HG03039 (cell line): ENCODE measurements around the gene MYLK4.

ENCODE experiments used
- ATAC-seq: cut with Tn5 transposase; IDR thresholded peaks from one replicate; pipeline ENCODE4 v1.9.1; 2021; ENCODE audit warnings: mild to moderate bottlenecking, moderate library complexity; ENCODE audit not compliant: unreplicated experiment

Gene MYLK4

DNA sequence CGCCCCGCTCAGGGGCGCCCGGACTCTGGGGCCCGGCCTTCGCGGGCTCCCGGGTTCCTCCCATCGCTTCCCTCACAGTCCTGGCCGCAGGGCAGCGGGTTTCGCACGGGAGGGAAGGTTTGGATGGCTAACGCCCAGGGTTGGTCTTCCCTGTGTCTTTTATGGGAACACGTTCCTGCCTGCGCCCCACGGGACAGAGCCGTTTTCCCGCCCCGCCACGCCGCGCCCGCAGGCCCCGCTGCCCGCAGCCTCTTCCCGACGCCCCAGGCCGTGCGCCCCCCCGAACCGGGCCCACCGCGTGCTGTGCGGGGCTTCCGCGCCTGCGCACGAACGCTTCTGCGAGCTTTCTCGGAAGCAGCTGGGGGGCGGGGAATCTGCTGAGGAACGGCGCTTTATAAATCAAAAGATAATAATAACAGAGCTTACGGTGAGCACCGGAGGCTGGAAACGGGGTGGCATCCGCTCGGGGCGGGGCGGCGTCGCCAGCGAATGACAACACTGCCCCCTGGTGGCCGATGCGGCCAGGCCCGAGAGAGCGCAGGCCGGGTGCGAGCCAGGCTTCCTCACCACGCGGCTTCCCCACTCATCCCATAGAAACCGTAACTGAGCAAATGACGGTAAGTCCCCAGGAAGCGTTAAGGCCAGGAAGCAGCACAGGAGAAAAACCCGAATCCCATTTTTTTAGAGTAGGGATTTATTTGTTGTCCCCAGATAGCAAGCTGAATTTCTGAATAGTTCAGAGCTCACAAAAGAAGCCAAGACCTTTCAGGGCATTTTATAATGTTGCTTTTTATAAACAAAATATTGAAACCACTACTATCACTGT is 116.4 kb downstream of the MYLK4 start:
- ATAC-seq: peak; percentile 72

- no peak for ATAC-seq
These were observed 117.0 kb downstream of the MYLK4 start for GRCh38 chr6:2633736-2634135.

- ATAC-seq: no peak
These were observed 117.6 kb downstream of the MYLK4 start for GRCh38 chr6:2632976-2633584.

DNA sequence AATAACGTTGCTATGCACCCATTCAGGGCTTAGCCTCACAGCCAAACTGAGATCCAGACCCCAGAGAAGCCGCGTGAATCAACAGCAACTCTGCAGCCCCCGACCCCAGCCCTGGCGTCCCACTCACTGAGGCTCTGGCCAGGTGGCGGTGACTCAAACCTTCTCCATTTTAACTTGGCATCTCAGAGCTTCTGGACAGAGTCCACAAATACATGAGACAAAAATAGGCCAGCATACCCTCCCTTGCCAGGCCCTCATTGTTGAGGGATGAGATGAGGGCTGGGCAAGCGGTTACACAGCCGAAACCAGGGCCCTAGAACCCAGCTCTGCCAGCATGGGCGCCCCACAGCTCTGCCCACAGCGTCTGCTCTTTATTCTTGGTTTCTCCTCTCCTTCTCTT is 118.4 kb downstream of the MYLK4 start:
- ATAC-seq: no peak

GRCh38 chr6:2630891-2631571 is 119.7 kb downstream of the MYLK4 start:
- no peak for ATAC-seq

GRCh38 chr6:2630359-2630758 is 120.4 kb downstream of the MYLK4 start:
- ATAC-seq: no peak

DNA sequence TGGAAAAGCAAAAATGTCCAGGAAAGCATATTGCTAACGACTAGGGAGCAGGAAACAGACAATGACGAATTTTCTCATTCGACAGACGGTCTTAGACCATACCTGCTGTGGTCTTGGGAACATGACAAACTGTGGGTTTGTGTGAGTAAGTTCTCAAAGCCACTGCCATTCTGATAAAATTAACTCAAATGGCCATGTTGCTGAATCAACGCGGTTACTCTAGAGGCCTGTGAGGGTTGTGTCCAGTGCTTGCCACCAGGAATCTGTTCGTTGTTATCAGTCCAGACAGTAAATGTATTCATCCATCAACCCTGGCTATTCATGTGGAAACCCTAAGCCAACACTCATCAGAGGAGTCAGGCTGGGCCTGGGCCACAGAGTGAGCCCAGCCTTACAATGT is 124.3 kb downstream of the MYLK4 start:
- ATAC-seq: no peak

DNA sequence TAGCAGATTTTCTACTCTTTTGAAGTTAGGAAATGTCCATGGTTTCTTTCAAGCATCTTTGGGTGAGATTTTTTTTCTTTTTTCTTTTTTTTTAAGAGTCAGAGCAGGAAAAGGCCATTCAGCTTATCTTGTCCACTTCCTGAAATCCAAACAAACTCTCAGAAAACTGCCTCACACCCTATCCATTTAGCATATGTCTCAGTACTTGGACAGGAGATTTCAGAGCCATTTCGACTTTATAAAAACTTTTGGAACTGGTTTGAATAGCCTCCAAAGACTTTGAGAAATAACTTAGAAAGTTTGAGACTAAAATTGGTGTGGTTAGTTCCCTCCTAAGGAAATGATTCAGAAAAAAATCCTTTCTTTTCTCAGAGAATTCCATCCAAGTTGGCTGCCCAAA is 125.1 kb downstream of the MYLK4 start:
- no peak for ATAC-seq

DNA sequence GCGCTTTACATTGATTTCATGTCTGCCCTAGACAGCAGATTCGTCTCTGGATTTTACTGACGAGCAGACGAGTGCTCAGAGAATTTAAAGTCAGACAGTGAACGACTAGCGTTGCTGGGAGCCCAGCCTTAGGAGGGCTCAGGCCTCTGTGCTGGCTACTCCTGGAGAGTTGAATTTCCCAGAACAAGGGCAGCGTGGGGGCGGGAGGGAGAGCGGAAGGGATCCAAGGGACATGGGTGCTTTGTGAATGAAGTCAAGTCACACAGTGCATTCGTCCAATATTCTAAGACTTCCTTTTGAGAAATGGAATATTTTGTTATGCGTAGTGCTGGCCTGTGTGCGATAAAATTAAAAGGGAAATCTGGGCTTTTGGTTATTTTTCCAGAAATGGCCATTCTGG is 126.5 kb downstream of the MYLK4 start:
- no peak for ATAC-seq

DNA sequence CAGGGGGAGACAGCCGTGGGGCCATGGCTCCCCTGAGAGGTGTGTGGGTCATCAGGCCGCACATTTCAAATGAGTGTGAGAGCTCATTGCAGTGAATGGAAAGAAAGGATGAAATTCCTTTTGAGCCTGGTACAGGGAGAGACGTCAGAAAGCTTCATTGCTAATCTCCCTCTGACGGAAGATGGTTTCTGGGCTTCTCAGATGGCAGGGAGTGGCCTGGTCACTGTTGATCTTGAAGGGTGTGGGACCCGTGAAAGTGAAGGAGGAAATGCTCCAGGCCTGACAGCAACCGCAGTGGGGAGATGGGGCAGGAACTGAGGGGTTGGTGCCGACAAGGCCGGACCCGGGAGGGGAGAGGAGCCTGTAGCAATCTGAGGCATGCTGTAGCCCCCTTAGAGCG is 127.4 kb downstream of the MYLK4 start:
- no peak for ATAC-seq

- ATAC-seq: no peak
These were observed 128.1 kb downstream of the MYLK4 start for GRCh38 chr6:2622671-2623070.

GRCh38 chr6:2619651-2620050 is 131.1 kb downstream of the MYLK4 start:
- ATAC-seq: no peak

DNA sequence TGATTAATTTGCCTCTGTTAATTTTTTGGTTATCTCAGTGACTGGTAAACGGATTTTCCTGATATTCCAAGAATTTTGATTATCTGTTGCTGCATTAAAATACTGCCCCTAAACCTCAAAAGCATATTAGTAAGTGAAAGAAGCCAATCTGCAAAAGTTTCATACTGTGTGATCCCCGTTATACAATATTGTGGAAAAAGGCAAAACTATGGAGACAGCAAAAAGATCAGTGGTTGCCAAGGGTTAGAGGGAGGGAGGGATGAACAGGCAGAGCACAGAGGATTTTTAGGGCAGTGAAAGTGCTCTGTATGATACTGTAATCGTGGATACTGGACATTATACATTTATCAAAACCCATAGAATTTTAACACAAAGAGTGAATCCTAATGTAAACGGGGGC is 133.0 kb downstream of the MYLK4 start:
- ATAC-seq: no peak

GRCh38 chr6:2616811-2617210 is 133.9 kb downstream of the MYLK4 start:
- no peak for ATAC-seq

DNA sequence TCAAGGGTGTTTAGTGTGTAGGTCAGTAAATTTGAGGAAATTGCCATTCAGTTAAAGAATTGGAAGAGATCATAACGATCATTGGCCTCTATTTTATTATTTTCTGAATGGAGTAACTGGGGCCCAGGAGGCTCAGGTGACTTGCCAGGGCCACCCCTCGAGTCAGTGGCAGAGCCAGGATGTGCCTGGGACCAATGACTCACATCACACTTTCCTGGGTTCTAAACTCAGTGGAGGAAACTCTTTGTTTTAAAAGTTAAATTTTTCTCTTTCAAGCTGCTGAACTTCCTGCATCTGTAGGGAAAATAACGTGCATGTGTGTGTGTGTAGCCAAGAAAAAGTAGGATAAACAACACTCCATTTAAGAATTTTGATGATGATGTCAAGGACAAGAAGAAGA is 135.5 kb downstream of the MYLK4 start:
- ATAC-seq: no peak

- no peak for ATAC-seq
These were observed 135.9 kb downstream of the MYLK4 start for GRCh38 chr6:2614846-2615245.

- no peak for ATAC-seq
These were observed 136.6 kb downstream of the MYLK4 start for GRCh38 chr6:2614155-2614554.
